ENCODE data around the gene PNPLA4. TPM values are rescaled to one million over a fixed set of nuclear protein-coding genes. Genes with fewer than 3 reads are reported as not detected.

PNPLA4 gene, protein sequence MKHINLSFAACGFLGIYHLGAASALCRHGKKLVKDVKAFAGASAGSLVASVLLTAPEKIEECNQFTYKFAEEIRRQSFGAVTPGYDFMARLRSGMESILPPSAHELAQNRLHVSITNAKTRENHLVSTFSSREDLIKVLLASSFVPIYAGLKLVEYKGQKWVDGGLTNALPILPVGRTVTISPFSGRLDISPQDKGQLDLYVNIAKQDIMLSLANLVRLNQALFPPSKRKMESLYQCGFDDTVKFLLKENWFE
- total RNA-seq (10 to 100 TPM in 8 of 9 donors, 1 to 10 TPM in 1; 9.9 to 53.8 (median 40.5) TPM), polyA plus RNA-seq (10 to 100 TPM in 2 of 3 donors, 1 to 10 TPM in 1; 5.5 to 38.7 (median 16.5) TPM)
- long read RNA-seq, donor 1, transcript PNPLA4-201 (7 exons, 3,372 nt): major isoform, 9 of 18 reads
- long read RNA-seq, donor 1, partial matches to known transcripts: 9 of 18 reads
- long read RNA-seq, donor 1, other reads (novel, unspliced or antisense): 0 of 18 reads
- long read RNA-seq, donor 2, transcript PNPLA4-201 (7 exons, 3,372 nt): major isoform, 6 of 6 reads
- long read RNA-seq, donor 2, partial matches to known transcripts: 0 of 6 reads
- long read RNA-seq, donor 2, other reads (novel, unspliced or antisense): 0 of 6 reads
- long read RNA-seq, donor 3, transcript PNPLA4-201 (7 exons, 3,372 nt): major isoform, 9 of 15 reads
- long read RNA-seq, donor 3, partial matches to known transcripts: 5 of 15 reads
- long read RNA-seq, donor 3, other reads (novel, unspliced or antisense): 0 of 15 reads
- long read RNA-seq, donor 4, transcript PNPLA4-201 (7 exons, 3,372 nt): major isoform, 13 of 15 reads
- long read RNA-seq, donor 4, partial matches to known transcripts: 0 of 15 reads
- long read RNA-seq, donor 4, other reads (novel, unspliced or antisense): 1 of 15 reads
- long read RNA-seq, donor 5, transcript PNPLA4-201 (7 exons, 3,372 nt): major isoform, 28 of 37 reads
- long read RNA-seq, donor 5, partial matches to known transcripts: 3 of 37 reads
- long read RNA-seq, donor 5, other reads (novel, unspliced or antisense): 5 of 37 reads
- long read RNA-seq, donor 6, transcript PNPLA4-201 (7 exons, 3,372 nt): major isoform, 12 of 15 reads
- long read RNA-seq, donor 6, partial matches to known transcripts: 1 of 15 reads
- long read RNA-seq, donor 6, other reads (novel, unspliced or antisense): 1 of 15 reads
- long read RNA-seq, donor 7, partial matches to known transcripts: 0 of 4 reads
- long read RNA-seq, donor 7, other reads (novel, unspliced or antisense): 0 of 4 reads
- long read RNA-seq, donor 8, transcript PNPLA4-201 (7 exons, 3,372 nt): major isoform, 8 of 8 reads
- long read RNA-seq, donor 8, partial matches to known transcripts: 0 of 8 reads
- long read RNA-seq, donor 8, other reads (novel, unspliced or antisense): 0 of 8 reads
- long read RNA-seq, donor 9, transcript PNPLA4-201 (7 exons, 3,372 nt): major isoform, 6 of 6 reads
- long read RNA-seq, donor 9, partial matches to known transcripts: 0 of 6 reads
- long read RNA-seq, donor 9, other reads (novel, unspliced or antisense): 0 of 6 reads
- long read RNA-seq, donor 10, transcript PNPLA4-201 (7 exons, 3,372 nt): major isoform, 5 of 5 reads
- long read RNA-seq, donor 10, partial matches to known transcripts: 0 of 5 reads
- long read RNA-seq, donor 10, other reads (novel, unspliced or antisense): 0 of 5 reads

DNA sequence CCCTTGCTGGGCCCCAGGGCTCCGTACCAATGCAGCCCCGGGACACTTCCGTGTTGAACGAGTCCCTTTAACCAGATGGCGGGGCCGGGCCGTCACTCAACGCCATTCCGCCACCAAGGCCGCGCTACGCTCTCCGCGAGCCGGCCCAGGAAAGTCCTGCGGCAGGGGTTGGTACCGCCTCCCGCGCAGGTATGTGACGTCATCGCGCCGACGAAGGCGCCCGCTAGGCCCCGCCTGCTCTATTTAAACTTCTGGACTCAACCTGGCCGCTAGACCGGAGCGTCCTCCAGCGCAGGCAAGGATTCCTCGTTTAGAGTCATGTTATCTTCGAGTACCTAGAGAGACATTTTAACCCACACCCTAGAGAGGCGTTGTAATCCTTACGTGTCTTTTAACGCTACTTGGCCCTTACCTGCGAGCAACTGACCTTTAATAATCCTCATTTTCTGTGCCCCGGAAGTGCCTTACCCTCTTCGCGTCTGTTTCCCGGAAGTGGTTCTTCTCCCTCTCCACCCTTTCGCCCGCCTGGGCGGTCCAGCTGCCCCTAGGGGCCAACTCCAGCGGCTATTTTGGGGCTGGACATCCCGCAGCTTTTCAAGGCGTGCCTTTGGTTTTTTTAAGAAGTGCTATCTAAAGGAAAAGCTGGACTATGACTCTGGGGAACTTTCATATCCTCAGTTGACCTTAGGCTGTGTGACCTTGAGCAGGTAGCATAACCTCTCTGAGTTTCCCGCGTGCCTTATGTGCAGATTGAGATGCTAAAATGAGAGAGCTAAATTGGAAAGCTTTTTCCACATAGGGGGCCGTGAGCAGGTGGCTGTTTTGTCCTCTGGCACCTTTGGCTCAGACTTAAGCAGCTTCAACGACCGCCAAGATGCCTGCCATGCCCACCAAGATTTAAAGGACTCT lies at the start of gene PNPLA4:
Gene PNPLA4 (minus strand): TSS at position 155 of the 909 bp plus-strand sequence. CDS start 1,294 bp downstream, outside the sequence.
- WGBS, 4 donors: 5 to 14% (median 9%) methylated on average over 20 to 52 of the region's 52 CpGs

DNA sequence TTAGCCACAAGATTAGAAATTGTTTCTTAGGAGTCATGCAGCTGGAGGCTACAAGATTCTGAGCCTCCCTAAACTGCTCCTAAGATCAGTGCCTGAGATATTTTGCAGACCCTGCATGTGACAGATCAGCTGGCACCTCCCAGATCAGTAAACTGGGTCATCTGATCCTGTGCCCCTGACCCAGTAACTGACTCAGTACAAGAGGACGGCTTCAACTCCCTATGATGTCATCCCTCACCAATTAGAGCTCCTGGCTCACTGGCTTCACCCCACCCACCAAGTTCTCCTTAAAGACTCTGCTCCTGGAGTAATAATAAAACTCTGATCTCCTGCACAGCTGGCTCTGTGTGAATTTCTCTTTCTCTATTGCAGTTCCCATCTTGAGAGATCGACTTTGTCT lies 45.4 kb upstream of the PNPLA4 start:
- Histone ChIP-seq H3K36me3 (replicated peaks in 1 of 2) (no peaks in the 10 kb centered on the region), H3K4me1 (replicated peaks in 1 of 2) (peaks cover 0 to 19% of the 10 kb centered on the region in 2 donors), H3K4me3 (no peak overlapping the region), H3K9me3 (replicated peaks in 1 of 3) (no peaks in the 10 kb centered on the region), H3K27ac (peak overlapping the region in 1 of 5 donors; percentile 18), H3K27me3 (no peaks in the 10 kb centered on the region)
- TF ChIP-seq POLR2A (IDR thresholded peaks at IDR 0.05): no peak
- TF ChIP-seq, protein P1, sequence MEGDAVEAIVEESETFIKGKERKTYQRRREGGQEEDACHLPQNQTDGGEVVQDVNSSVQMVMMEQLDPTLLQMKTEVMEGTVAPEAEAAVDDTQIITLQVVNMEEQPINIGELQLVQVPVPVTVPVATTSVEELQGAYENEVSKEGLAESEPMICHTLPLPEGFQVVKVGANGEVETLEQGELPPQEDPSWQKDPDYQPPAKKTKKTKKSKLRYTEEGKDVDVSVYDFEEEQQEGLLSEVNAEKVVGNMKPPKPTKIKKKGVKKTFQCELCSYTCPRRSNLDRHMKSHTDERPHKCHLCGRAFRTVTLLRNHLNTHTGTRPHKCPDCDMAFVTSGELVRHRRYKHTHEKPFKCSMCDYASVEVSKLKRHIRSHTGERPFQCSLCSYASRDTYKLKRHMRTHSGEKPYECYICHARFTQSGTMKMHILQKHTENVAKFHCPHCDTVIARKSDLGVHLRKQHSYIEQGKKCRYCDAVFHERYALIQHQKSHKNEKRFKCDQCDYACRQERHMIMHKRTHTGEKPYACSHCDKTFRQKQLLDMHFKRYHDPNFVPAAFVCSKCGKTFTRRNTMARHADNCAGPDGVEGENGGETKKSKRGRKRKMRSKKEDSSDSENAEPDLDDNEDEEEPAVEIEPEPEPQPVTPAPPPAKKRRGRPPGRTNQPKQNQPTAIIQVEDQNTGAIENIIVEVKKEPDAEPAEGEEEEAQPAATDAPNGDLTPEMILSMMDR (IDR thresholded peaks at IDR 0.05): no peak
- intact Hi-C loops (cut with DNase I): no loop called here
- peak; percentile 29 to 66 (median 47) for DNase-seq
- 33 to 65% (median 64%) methylated on average over 1 to 2 of the region's 2 CpGs for WGBS, 4 donors

More for the DNA sequence above, at the start of gene PNPLA4:
- no peaks in the 10 kb centered on the region for H3K9me3 ChIP-seq (replicated peaks in 1 of 3)
- H3K27ac ChIP-seq: peak within 1 kb of the TSS in 4 of 5 donors; percentile 55 to 89 (median 79)
- peak within 1 kb of the TSS in 3 of 4 donors; percentile 40 to 59 (median 46) for H3K4me3 ChIP-seq
- H3K36me3 ChIP-seq (replicated peaks in 1 of 2): no peaks in the 10 kb centered on the region
- H3K27me3 ChIP-seq: no peaks in the 10 kb centered on the region
- H3K4me1 ChIP-seq (replicated peaks in 1 of 2): peaks cover 9 to 15% of the 10 kb centered on the region in 2 donors
- DNase-seq: peak; percentile 82 to 93 (median 91)
- peak in 1 of 2 donors; percentile 62 for TF ChIP-seq POLR2A (IDR thresholded peaks at IDR 0.05)
- TF ChIP-seq, protein P1 (IDR thresholded peaks at IDR 0.05): peak in 5 of 6 experiments; percentile 26 to 61 (median 30)
- intact Hi-C loops (cut with DNase I): no loop called here

DNA sequence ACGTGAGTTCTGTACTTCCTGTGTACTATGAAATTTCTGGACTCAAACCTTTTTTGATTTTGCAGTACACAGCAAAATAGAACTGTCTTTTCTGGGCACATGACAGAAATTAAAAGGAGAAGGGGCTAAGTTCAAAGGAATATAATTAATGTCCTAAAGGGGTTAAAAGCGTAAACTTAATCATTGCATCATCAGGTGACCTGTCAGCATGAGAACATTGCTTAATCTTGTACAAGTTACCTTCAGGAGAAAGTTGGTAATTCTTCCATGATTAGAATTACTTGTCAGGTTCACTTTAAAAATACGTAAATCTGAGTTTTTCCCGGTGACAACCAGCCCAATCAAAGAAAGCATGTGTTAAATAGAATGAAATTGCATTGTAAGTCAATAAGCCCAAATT lies 43.2 kb upstream of the PNPLA4 start:
- no peak overlapping the region for H3K27ac ChIP-seq
- H3K27me3 ChIP-seq: no peaks in the 10 kb centered on the region
- DNase-seq: no peak
- no peaks in the 10 kb centered on the region for H3K36me3 ChIP-seq (replicated peaks in 1 of 2)
- 86 to 95% (median 92%) methylated on average over 4 of the region's 4 CpGs for WGBS, 4 donors
- no peaks in the 10 kb centered on the region for H3K9me3 ChIP-seq (replicated peaks in 1 of 3)
- intact Hi-C loops (cut with DNase I): no loop called here
- peaks cover 0 to 19% of the 10 kb centered on the region in 2 donors for H3K4me1 ChIP-seq (replicated peaks in 1 of 2)
- TF ChIP-seq POLR2A (IDR thresholded peaks at IDR 0.05): no peak
- TF ChIP-seq, protein P1 (IDR thresholded peaks at IDR 0.05): no peak
- no peak overlapping the region for H3K4me3 ChIP-seq
